ENCODE measurements around the gene CHCHD6.

DNA sequence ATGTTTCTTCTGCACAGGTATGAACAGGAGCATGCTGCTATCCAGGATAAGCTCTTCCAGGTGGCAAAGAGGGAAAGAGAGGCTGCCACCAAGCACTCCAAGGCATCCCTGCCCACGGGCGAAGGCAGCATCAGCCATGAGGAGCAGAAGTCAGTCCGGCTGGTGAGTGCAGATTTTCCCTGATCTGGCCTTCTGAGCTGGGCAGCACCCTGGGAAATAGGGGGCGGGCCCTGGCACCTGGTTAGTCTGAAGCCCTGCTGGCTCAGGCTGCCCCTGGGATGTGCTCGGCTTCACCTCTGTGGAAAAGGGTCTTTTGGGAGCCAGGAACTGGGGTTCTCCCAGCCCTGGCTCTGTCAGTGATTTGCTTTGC lies 29.0 kb downstream of the CHCHD6 start:
- TF ChIP-seq, protein P1, sequence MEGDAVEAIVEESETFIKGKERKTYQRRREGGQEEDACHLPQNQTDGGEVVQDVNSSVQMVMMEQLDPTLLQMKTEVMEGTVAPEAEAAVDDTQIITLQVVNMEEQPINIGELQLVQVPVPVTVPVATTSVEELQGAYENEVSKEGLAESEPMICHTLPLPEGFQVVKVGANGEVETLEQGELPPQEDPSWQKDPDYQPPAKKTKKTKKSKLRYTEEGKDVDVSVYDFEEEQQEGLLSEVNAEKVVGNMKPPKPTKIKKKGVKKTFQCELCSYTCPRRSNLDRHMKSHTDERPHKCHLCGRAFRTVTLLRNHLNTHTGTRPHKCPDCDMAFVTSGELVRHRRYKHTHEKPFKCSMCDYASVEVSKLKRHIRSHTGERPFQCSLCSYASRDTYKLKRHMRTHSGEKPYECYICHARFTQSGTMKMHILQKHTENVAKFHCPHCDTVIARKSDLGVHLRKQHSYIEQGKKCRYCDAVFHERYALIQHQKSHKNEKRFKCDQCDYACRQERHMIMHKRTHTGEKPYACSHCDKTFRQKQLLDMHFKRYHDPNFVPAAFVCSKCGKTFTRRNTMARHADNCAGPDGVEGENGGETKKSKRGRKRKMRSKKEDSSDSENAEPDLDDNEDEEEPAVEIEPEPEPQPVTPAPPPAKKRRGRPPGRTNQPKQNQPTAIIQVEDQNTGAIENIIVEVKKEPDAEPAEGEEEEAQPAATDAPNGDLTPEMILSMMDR (IDR thresholded peaks at IDR 0.05), result no peak
- TF ChIP-seq POLR2A (IDR thresholded peaks at IDR 0.05), result no peak
